IMR-90 (cell line): ENCODE results near the gene MYH6. TPM values are rescaled to one million over a fixed set of nuclear protein-coding genes. Genes with fewer than 3 reads are reported as not detected.

Source experiments
- ATAC-seq: fragments of 200-7000 bp; cut with Tn5 transposase; 2 replicates; pipeline ENCODE4 v1.9.1; 2020; ENCODE audit warnings: low read depth, mild to moderate bottlenecking, moderate library complexity
- BruUV-seq: library from RNA; stranded (reverse); fragments of 400-500 nt; replicated peaks from 2 replicates; lab custom pipeline; 2021; lab: Mats Ljungman, UMichigan
- CTCF ChIA-PET: fragments of 300-600 bp; formaldehyde crosslinking; extraction: SDS; loops from one replicate; lab custom pipeline; 2021; ENCODE audit warnings: antibody characterized with exemption; lab: Yijun Ruan, JAX
- POLR2A ChIA-PET: fragments of 300-600 bp; sonication (Branson Sonifier 250); formaldehyde crosslinking; loops from one replicate; lab custom pipeline; 2022; ENCODE audit warnings: antibody characterized with exemption; ENCODE audit not compliant: unreplicated experiment; lab: Charles Lee
- DNase-seq: peaks from one replicate; pipeline ENCODE4 v3.0.0; 2013
- H2AFZ ChIP-seq: replicated peaks from 2 replicates; pipeline ENCODE3; 2013; ENCODE audit warnings: low read length, mild to moderate bottlenecking; ENCODE audit not compliant: poor library complexity
- H2AK5ac ChIP-seq: 2 replicates; pipeline ENCODE4 v1.6.1; 2013; ENCODE audit warnings: low read depth, low read length, inconsistent platforms
- H2AK9ac ChIP-seq: replicated peaks from 2 replicates; pipeline ENCODE3; 2013; ENCODE audit warnings: mild to moderate bottlenecking, low read depth, low read length, moderate library complexity; ENCODE audit not compliant: poor library complexity
- H2BK120ac ChIP-seq: 2 replicates; pipeline ENCODE4 v1.6.1; 2013; ENCODE audit warnings: low read depth, low read length, inconsistent platforms
- H2BK15ac ChIP-seq: 3 replicates; pipeline ENCODE4 v1.6.1; 2013; ENCODE audit warnings: low read depth, low read length, inconsistent platforms
- H2BK20ac ChIP-seq: 2 replicates; pipeline ENCODE4 v1.6.1; 2013; ENCODE audit warnings: low read depth, mild to moderate bottlenecking, inconsistent platforms, low read length, moderate library complexity
- H2BK5ac ChIP-seq: 2 replicates; pipeline ENCODE4 v1.6.1; 2013; ENCODE audit warnings: mild to moderate bottlenecking, low read depth, low read length, inconsistent platforms; ENCODE audit not compliant: poor library complexity, severe bottlenecking
- H3K14ac ChIP-seq: replicated peaks from 2 replicates; pipeline ENCODE4 v1.6.1; 2013; ENCODE audit warnings: low read depth, low read length, inconsistent platforms
- H3K18ac ChIP-seq: 2 replicates; pipeline ENCODE4 v1.6.1; 2013; ENCODE audit warnings: low read depth, low read length, control low read depth
- H3K23ac ChIP-seq: 2 replicates; pipeline ENCODE4 v1.6.1; 2013; ENCODE audit warnings: low read depth, low read length, inconsistent platforms
- H3K27ac ChIP-seq: 2 replicates; pipeline ENCODE4 v1.5.1; 2013; ENCODE audit warnings: mild to moderate bottlenecking, control low read depth, low read length; ENCODE audit not compliant: insufficient read depth
- H3K27me3 ChIP-seq: 2 replicates; pipeline ENCODE4 v1.6.1; 2013; ENCODE audit warnings: low read length; ENCODE audit not compliant: control insufficient read depth, insufficient read depth
- H3K36me3 ChIP-seq: 2 replicates; pipeline ENCODE4 v1.6.1; 2013; ENCODE audit warnings: low read length, mixed read lengths; ENCODE audit not compliant: control insufficient read depth, insufficient read depth
- H3K4ac ChIP-seq: 2 replicates; pipeline ENCODE4 v1.6.1; 2013; ENCODE audit warnings: low read depth, low read length, inconsistent platforms
- H3K4me1 ChIP-seq: 2 replicates; pipeline ENCODE4 v1.6.1; 2013; ENCODE audit warnings: low read length, mixed read lengths; ENCODE audit not compliant: control insufficient read depth, insufficient read depth
- H3K4me2 ChIP-seq: 2 replicates; pipeline ENCODE4 v1.6.1; 2013; ENCODE audit warnings: low read depth, mild to moderate bottlenecking, control low read depth, low read length, moderate library complexity
- H3K4me3 ChIP-seq: 2 replicates; pipeline ENCODE4 v1.5.1; 2013; ENCODE audit warnings: low read depth, mild to moderate bottlenecking, control low read depth, low read length, moderate library complexity; ENCODE audit not compliant: insufficient read depth
- H3K56ac ChIP-seq: 2 replicates; pipeline ENCODE4 v1.6.1; 2013; ENCODE audit warnings: low read length, inconsistent platforms; ENCODE audit not compliant: insufficient read depth; ENCODE audit errors: extremely low read depth
- H3K79me1 ChIP-seq, 2 experiments: 2 replicates each; pipeline ENCODE4 v1.6.1; 2013; ENCODE audit warnings: low read length in 2 of 2, inconsistent platforms in 1 of 2, low read depth in 1 of 2
- H3K9ac ChIP-seq: 2 replicates; pipeline ENCODE4 v1.6.1; 2013; ENCODE audit warnings: low read depth, low read length, control low read depth
- H3K9me1 ChIP-seq: 2 replicates; pipeline ENCODE4 v1.6.1; 2013; ENCODE audit warnings: low read length, inconsistent platforms; ENCODE audit not compliant: insufficient read depth
- H3K9me3 ChIP-seq: 2 replicates; pipeline ENCODE4 v1.6.1; 2013; ENCODE audit warnings: low read length; ENCODE audit not compliant: control insufficient read depth, insufficient read depth
- H4K20me1 ChIP-seq: 2 replicates; pipeline ENCODE4 v1.6.1; 2013; ENCODE audit warnings: low read length, inconsistent platforms; ENCODE audit not compliant: insufficient read depth
- H4K5ac ChIP-seq: 2 replicates; pipeline ENCODE4 v1.6.1; 2013; ENCODE audit warnings: mild to moderate bottlenecking, low read depth, low read length, control low read depth
- H4K8ac ChIP-seq, 2 experiments: 2 replicates each; pipeline ENCODE4 v1.6.1; 2013; ENCODE audit warnings: low read depth in 2 of 2, low read length in 2 of 2, control low read depth in 1 of 2, inconsistent platforms in 1 of 2
- H4K91ac ChIP-seq: 2 replicates; pipeline ENCODE4 v1.6.1; 2013; ENCODE audit warnings: low read depth, low read length, inconsistent platforms; ENCODE audit not compliant: insufficient read depth
- MAZ ChIP-seq: IDR thresholded peaks from 2 replicates; pipeline ENCODE4 v1.6.1; 2012; ENCODE audit warnings: low read depth, mild to moderate bottlenecking, low read length, improper control_type of control experiment, moderate library complexity, borderline replicate concordance
- WGBS, 2 experiments: methylation state at CpG; one replicate each; pipeline versions ENCODE4 v1.1.5 to v1.1.7; 2013; ENCODE audit warnings: missing lambda C conversion rate in 2 of 2; ENCODE audit not compliant: insufficient read length in 1 of 2; ENCODE audit errors: extremely low coverage in 2 of 2; 5-methylcytosine and 5-hydroxymethylcytosine counted together
- dilution Hi-C: fragments of 300-500 bp; cut with HindIII; formaldehyde crosslinking; loops from one replicate; pipeline ENCODE4 v1.14.3; 2018; ENCODE audit warnings: low sequenced_read_pairs; ENCODE audit not compliant: unreplicated experiment
- in situ Hi-C: fragments of 300-500 bp; cut with MboI; formaldehyde crosslinking; loops from 3 replicates; pipeline ENCODE4 v1.14.3; 2019; ENCODE audit warnings: low sequenced_read_pairs, inconsistent platforms, mixed read lengths
- intact Hi-C: fragments of 100-400 bp; cut with micrococcal nuclease; formaldehyde crosslinking; loops from 2 replicates; pipeline ENCODE4 v1.10.0; 2022
- polyA plus RNA-seq, 3 experiments: library from polyadenylated mRNA; depleted of rRNA; stranded (reverse); fragments of >200 nt; gene quantifications; 2 replicates each; pipeline ENCODE4 v1.2.3, GENCODE V29; 2012; ENCODE audit warnings: low replicate concordance in 1 of 3
- total RNA-seq: library from RNA; depleted of rRNA; stranded (reverse); fragments of >200 nt; gene quantifications from 2 replicates; pipeline ENCODE4 v1.2.3, GENCODE V29; 2012
- TF ChIP-seq, protein P1 (sequence below): fragments of 150-350 bp; IDR thresholded peaks from 2 replicates; pipeline ENCODE4 v1.6.1; 2017; ENCODE audit warnings: mild to moderate bottlenecking, antibody characterized with exemption, low read length, low read depth

MYH6 gene
- total and polyA plus RNA-seq, 2 of the 4 experiments (the other 2 are of a cell fraction), result not detected

DNA sequence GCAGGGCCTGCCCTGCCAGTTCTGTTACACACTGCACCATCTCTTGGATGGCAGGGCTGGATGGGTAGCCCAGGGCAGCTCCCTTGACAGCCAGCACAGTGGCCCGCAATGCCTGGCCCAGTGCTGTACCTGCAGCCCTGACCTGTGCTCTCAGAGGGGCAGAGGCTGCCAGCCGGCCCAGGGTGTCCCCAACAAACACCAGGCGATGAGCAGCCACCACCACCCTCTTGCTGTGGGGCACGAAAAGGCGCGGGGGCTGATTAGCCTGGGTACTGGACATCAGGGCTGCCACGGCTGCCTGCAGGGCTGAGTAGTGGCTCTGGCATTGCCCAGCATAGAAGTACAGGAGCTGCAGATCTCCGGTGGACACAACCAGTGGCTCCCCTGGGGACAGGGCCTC lies 50.8 kb downstream of the MYH6 start:
- ATAC-seq, result no peak
- Histone ChIP-seq H3K36me3 (peaks cover 36% of the 10 kb centered on the region), H4K20me1 (peaks cover 12% of the 10 kb centered on the region; the same call in 1 of the 2 replicates), H4K5ac (no peak overlapping the region), H3K27ac (no peak overlapping the region), H3K56ac (no peak overlapping the region), H2BK120ac (no peak overlapping the region), H3K18ac (no peak overlapping the region), H2AK5ac (no peak overlapping the region), H3K9ac (no peak overlapping the region), H3K79me1 (peaks cover 4 to 15% of the 10 kb centered on the region in 2 experiments; a peak in 2 of 4 replicates), H3K9me3 (no peaks in the 10 kb centered on the region), H3K4ac (no peak overlapping the region), H2AFZ (no peak overlapping the region), H3K4me2 (no peak overlapping the region), H2AK9ac (no peak overlapping the region), H3K9me1 (peaks cover 6% of the 10 kb centered on the region; the same call in 1 of the 2 replicates), H2BK20ac (no peak overlapping the region), H3K4me3 (no peak overlapping the region), H3K4me1 (peaks cover 2% of the 10 kb centered on the region), H3K23ac (no peak overlapping the region), H3K14ac (no peak overlapping the region), H4K8ac (no peak overlapping the region), H4K91ac (no peak overlapping the region), H2BK15ac (no peak overlapping the region), H2BK5ac (no peak overlapping the region), H3K27me3 (no peaks in the 10 kb centered on the region)
- POLR2A ChIA-PET, result no interaction called here
- TF ChIP-seq, protein P1, sequence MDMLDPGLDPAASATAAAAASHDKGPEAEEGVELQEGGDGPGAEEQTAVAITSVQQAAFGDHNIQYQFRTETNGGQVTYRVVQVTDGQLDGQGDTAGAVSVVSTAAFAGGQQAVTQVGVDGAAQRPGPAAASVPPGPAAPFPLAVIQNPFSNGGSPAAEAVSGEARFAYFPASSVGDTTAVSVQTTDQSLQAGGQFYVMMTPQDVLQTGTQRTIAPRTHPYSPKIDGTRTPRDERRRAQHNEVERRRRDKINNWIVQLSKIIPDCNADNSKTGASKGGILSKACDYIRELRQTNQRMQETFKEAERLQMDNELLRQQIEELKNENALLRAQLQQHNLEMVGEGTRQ, result no peak
- no peak for TF ChIP-seq MAZ
- in situ Hi-C loops, result no loop called here
- dilution Hi-C loops, result no loop called here
- intact Hi-C loops, result no loop called here
- CTCF ChIA-PET, result interaction anchor here (1.2 kb wide), 1 partner anchor 23 kb away, joined by 3 read pairs; no protein-coding TSS in a partner anchor
- no peak for DNase-seq
- 90% methylated on average over 2 of the region's 8 CpGs; no CpG with 5 or more reads in 1 of the 2 experiments for WGBS, 2 experiments
- BruUV-seq, result no TSS peak
